ENCODE results near the gene HEBP1. TPM values are rescaled to one million over a fixed set of nuclear protein-coding genes. Genes with fewer than 3 reads are reported as not detected.

HEBP1 gene
- total and polyA plus RNA-seq, 8 donors = 25.8 to 57.6 (median 44.4) TPM

- ATAC-seq (no peak), DNase-seq (no peak), FAIRE-seq (no peak)
- TF ChIP-seq CTCF (IDR thresholded peaks at IDR 0.05) = no peak
- WGBS, 2 donors = 89 to 93% methylated on average over 6 of the region's 6 CpGs
- intact Hi-C loops (cut with DNase I) = no loop called here
- Histone ChIP-seq H3K27ac (no peak overlapping the region), H3K4me3 (no peak overlapping the region), H3K4me1 (no peaks in the 10 kb centered on the region), H3K9me3 (no peaks in the 10 kb centered on the region), H3K27me3 (no peaks in the 10 kb centered on the region), H3K36me3 (no peaks in the 10 kb centered on the region)
Observed at GRCh38 chr12:12929696-12930095, 70.4 kb downstream of the HEBP1 start.

DNA sequence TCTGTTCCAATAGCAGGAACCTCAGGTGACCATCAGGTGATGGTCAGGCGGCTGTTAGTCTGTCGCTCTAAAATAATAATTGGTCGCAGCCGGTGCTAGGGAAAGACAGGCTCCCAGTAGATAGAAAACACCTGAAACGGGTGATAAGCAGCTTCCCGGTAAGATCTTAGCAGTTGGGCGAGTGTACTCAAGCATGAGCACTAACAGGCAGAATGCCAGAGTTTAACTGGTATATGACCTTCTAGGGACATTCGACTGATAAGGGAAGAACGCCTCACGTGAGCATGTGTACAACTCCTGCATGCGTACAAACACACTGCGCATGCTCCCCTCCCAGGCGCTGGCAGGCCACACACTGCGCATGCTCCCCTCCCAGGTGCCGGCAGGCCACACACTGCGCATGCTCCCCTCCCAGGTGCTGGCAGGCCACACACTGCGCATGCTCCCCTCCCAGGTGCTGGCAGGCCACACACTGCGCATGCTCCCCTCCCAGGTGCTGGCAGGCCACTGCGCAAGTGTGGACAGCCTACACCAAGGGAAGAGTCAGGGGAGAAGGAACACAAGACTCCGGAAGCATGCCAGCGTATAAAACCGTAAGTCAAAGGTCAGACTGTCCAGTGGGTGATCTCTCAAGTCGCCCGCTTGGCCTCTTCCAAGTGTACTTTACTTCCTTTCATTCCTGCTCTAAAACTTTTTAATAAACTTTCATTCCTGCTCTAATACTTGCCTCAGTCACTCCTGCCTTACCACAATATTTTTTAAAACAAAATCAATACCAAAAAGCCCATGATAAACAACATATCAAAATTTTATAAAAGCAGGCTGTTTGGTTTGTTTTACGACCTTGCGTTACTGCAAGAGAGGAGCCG is 72.6 kb downstream of the HEBP1 start:
- WGBS, 2 donors = 12 to 14% methylated on average over 25 to 27 of the region's 27 CpGs
- no peaks in the 10 kb centered on the region for H3K4me1 ChIP-seq
- no peaks in the 10 kb centered on the region for H3K9me3 ChIP-seq
- H3K36me3 ChIP-seq = no peaks in the 10 kb centered on the region
- H3K27me3 ChIP-seq = no peaks in the 10 kb centered on the region
- no peak for FAIRE-seq
- intact Hi-C loops (cut with DNase I) = no loop called here
- peak overlapping the region in 3 of 4 donors; percentile 26 to 49 (median 37) for H3K4me3 ChIP-seq
- DNase-seq = peak; percentile 90 to 98 (median 94)
- peak; percentile 94 to 97 (median 96) for ATAC-seq
- H3K27ac ChIP-seq = peak overlapping the region in 3 of 4 donors; percentile 22 to 72 (median 66)
- TF ChIP-seq CTCF (IDR thresholded peaks at IDR 0.05) = no peak

- peak overlapping the region in 1 of 4 donors; percentile 49 for H3K4me3 ChIP-seq
- TF ChIP-seq CTCF (IDR thresholded peaks at IDR 0.05) = no peak
- peak overlapping the region in 2 of 4 donors; percentile 37 to 72 for H3K27ac ChIP-seq
- WGBS, 2 donors = 84 to 87% methylated on average over 18 of the region's 18 CpGs
- H3K27me3 ChIP-seq = no peaks in the 10 kb centered on the region
- DNase-seq = peak in 1 of 6 donors; percentile 23
- intact Hi-C loops (cut with DNase I) = no loop called here
- H3K9me3 ChIP-seq = no peaks in the 10 kb centered on the region
- H3K4me1 ChIP-seq = no peaks in the 10 kb centered on the region
- H3K36me3 ChIP-seq = no peaks in the 10 kb centered on the region
- no peak for FAIRE-seq
- no peak for ATAC-seq
Observed at GRCh38 chr12:12926571-12927071, 73.4 kb downstream of the HEBP1 start.

GRCh38 chr12:12925388-12925787 is 74.7 kb downstream of the HEBP1 start:
- WGBS, 2 donors = 29 to 50% methylated on average over 1 of the region's 1 CpG
- H3K4me3 ChIP-seq = no peak overlapping the region
- no peaks in the 10 kb centered on the region for H3K9me3 ChIP-seq
- no peaks in the 10 kb centered on the region for H3K36me3 ChIP-seq
- no peaks in the 10 kb centered on the region for H3K27me3 ChIP-seq
- FAIRE-seq = no peak
- no peak for TF ChIP-seq CTCF (IDR thresholded peaks at IDR 0.05)
- no peak for ATAC-seq
- no peaks in the 10 kb centered on the region for H3K4me1 ChIP-seq
- intact Hi-C loops (cut with DNase I) = no loop called here
- no peak overlapping the region for H3K27ac ChIP-seq
- no peak for DNase-seq

Other genes starting within 250 kb of the HEBP1 start
- 1 to 10 TPM; 1.8 to 4.6 (median 3.0) TPM for gene APOLD1, start 214.6 kb downstream of the HEBP1 start, total RNA-seq
- gene APOLD1, start 214.6 kb downstream of the HEBP1 start, polyA plus RNA-seq = 1 to 10 TPM; 1.6 to 6.4 TPM
- gene DDX47, start 186.9 kb downstream of the HEBP1 start, total RNA-seq = 10 to 100 TPM; 21.6 to 29.1 (median 26.2) TPM
- 10 to 100 TPM; 17.9 to 34.5 TPM for gene DDX47, start 186.9 kb downstream of the HEBP1 start, polyA plus RNA-seq
- 10 to 100 TPM in 1 of 6 donors, 1 to 10 TPM in 5; 1.9 to 11.0 (median 3.6) TPM for gene GPRC5A, start 108.7 kb downstream of the HEBP1 start, total RNA-seq
- 1 to 10 TPM in 1 of 2 donors, under 1 TPM in 1; 0.96 to 1.1 TPM for gene GPRC5A, start 108.7 kb downstream of the HEBP1 start, polyA plus RNA-seq
- under 1 TPM in 1 of 6 donors, not detected in 5; 0.24 TPM for gene GPRC5D, start 48.1 kb downstream of the HEBP1 start, total RNA-seq
- gene GPRC5D, start 48.1 kb downstream of the HEBP1 start, polyA plus RNA-seq = under 1 TPM; 0.33 to 0.42 TPM
- 1 to 10 TPM; 3.5 to 4.6 (median 4.0) TPM for gene FAM234B, start 44.1 kb upstream of the HEBP1 start, total RNA-seq
- 1 to 10 TPM; 1.1 to 2.3 TPM for gene FAM234B, start 44.1 kb upstream of the HEBP1 start, polyA plus RNA-seq
- 1 to 10 TPM in 4 of 6 donors, under 1 TPM in 2; 0.75 to 5.4 (median 1.8) TPM for gene GSG1, start 103.4 kb upstream of the HEBP1 start, total RNA-seq
- gene GSG1, start 103.4 kb upstream of the HEBP1 start, polyA plus RNA-seq = 10 to 100 TPM in 1 of 2 donors, 1 to 10 TPM in 1; 3.5 to 11.5 TPM
- gene EMP1, start 196.5 kb upstream of the HEBP1 start, total RNA-seq = 10 to 100 TPM; 11.5 to 43.4 (median 31.4) TPM
- 10 to 100 TPM in 1 of 2 donors, 1 to 10 TPM in 1; 5.8 to 10.2 TPM for gene EMP1, start 196.5 kb upstream of the HEBP1 start, polyA plus RNA-seq